ENCODE results near the gene MSH2.
A peak's percentile ranks its signal among the peaks of the same experiment; 100 is the strongest.
"Not testable (repeated sequence)": the region's sequence is repeated elsewhere in the genome, so short reads cannot be mapped to it uniquely, and the experiment has no call there.

MSH2 gene

GRCh38 chr2:47414682-47415458, 11.9 kb downstream of the MSH2 start:
- no peak for DNase-seq

GRCh38 chr2:47420214-47420613, 17.3 kb downstream of the MSH2 start:
- DNase-seq = no peak

GRCh38 chr2:47420683-47421082, 17.7 kb downstream of the MSH2 start:
- not testable (repeated sequence) for DNase-seq

- DNase-seq = no peak
Observed at GRCh38 chr2:47422016-47422415, 19.1 kb downstream of the MSH2 start.

- no peak for DNase-seq
Observed at GRCh38 chr2:47422560-47422959, 19.6 kb downstream of the MSH2 start.

GRCh38 chr2:47426786-47427185, 23.8 kb downstream of the MSH2 start:
- DNase-seq = no peak

- no peak for DNase-seq
Observed at GRCh38 chr2:47429795-47430194, 26.8 kb downstream of the MSH2 start.

GRCh38 chr2:47433006-47433405, 30.1 kb downstream of the MSH2 start:
- DNase-seq = not testable (repeated sequence)

GRCh38 chr2:47433445-47433844, 30.5 kb downstream of the MSH2 start:
- DNase-seq = not testable (repeated sequence)

GRCh38 chr2:47437287-47437686, 34.3 kb downstream of the MSH2 start:
- peak in 1 of 2 donors; percentile 83 for DNase-seq

GRCh38 chr2:47438106-47438505, 35.1 kb downstream of the MSH2 start:
- no peak for DNase-seq

GRCh38 chr2:47438783-47439182, 35.8 kb downstream of the MSH2 start:
- DNase-seq = no peak

GRCh38 chr2:47451790-47452189, 48.8 kb downstream of the MSH2 start:
- no peak for DNase-seq

- DNase-seq = no peak
Observed at GRCh38 chr2:47452761-47453160, 49.8 kb downstream of the MSH2 start.

- DNase-seq = not testable (repeated sequence)
Observed at GRCh38 chr2:47454818-47455217, 51.9 kb downstream of the MSH2 start.

- no peak for DNase-seq
Observed at GRCh38 chr2:47455411-47455810, 52.5 kb downstream of the MSH2 start.

GRCh38 chr2:47456851-47457250, 53.9 kb downstream of the MSH2 start:
- no peak for DNase-seq

GRCh38 chr2:47457268-47457667, 54.3 kb downstream of the MSH2 start:
- no peak for DNase-seq

GRCh38 chr2:47459021-47459420, 56.1 kb downstream of the MSH2 start:
- no peak for DNase-seq

GRCh38 chr2:47460766-47461165, 57.8 kb downstream of the MSH2 start:
- no peak for DNase-seq

- DNase-seq = no peak
Observed at GRCh38 chr2:47471429-47472116, 68.6 kb downstream of the MSH2 start.

GRCh38 chr2:47479863-47480262, 76.9 kb downstream of the MSH2 start:
- no peak for DNase-seq

GRCh38 chr2:47483191-47483590, 80.2 kb downstream of the MSH2 start:
- no peak for DNase-seq

GRCh38 chr2:47484396-47484795, 81.4 kb downstream of the MSH2 start:
- DNase-seq = no peak

Measured in hippocampal formation (tissue), 2 donors.